ENCODE results near the gene CPSF7.

CPSF7 gene

DNA sequence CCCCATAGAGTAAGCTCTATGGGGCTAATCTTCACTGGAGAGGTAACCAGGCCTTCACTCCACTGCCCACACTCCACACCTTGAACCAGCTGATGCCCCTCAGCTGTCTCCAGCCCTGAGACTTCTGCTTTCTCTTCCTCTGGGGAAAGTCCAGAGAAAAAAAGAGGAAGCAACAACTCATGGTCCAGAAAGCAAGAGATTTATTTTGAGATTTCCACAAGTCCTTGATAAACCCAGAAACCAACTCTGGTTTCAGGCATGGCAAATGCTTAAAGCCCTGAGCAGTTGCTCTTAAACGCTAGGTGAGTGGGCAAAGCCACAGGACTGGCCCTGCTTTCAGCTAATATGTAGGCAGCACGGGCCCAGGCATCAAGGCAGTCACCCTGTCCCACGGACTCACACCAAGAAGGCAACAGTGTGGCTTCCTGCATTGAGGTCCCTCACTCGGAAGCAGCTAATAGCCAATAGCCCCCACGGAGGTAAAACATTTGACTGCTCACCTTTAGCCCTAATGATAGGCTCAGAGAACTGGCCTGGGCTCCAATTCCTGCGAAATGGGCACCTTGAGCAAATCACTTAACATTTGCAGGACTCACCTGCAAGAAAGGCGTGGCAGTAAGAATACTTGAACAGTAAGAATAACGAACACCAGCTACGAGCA, 72.4 kb downstream of the CPSF7 start:
- Histone ChIP-seq H3K27me3 (ENCODE audit: insufficient read depth, poor library complexity, severe bottlenecking) (no peaks in the 10 kb centered on the region), H3K27ac (replicated peaks) (no peak overlapping the region), H3K4me3 (replicated peaks; ENCODE audit: insufficient read depth, low read length) (no peak overlapping the region)
- TF ChIP-seq, protein P1, sequence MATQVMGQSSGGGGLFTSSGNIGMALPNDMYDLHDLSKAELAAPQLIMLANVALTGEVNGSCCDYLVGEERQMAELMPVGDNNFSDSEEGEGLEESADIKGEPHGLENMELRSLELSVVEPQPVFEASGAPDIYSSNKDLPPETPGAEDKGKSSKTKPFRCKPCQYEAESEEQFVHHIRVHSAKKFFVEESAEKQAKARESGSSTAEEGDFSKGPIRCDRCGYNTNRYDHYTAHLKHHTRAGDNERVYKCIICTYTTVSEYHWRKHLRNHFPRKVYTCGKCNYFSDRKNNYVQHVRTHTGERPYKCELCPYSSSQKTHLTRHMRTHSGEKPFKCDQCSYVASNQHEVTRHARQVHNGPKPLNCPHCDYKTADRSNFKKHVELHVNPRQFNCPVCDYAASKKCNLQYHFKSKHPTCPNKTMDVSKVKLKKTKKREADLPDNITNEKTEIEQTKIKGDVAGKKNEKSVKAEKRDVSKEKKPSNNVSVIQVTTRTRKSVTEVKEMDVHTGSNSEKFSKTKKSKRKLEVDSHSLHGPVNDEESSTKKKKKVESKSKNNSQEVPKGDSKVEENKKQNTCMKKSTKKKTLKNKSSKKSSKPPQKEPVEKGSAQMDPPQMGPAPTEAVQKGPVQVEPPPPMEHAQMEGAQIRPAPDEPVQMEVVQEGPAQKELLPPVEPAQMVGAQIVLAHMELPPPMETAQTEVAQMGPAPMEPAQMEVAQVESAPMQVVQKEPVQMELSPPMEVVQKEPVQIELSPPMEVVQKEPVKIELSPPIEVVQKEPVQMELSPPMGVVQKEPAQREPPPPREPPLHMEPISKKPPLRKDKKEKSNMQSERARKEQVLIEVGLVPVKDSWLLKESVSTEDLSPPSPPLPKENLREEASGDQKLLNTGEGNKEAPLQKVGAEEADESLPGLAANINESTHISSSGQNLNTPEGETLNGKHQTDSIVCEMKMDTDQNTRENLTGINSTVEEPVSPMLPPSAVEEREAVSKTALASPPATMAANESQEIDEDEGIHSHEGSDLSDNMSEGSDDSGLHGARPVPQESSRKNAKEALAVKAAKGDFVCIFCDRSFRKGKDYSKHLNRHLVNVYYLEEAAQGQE (IDR thresholded peaks at IDR 0.05; ENCODE audit: insufficient replicate concordance, low read depth), result no peak
- TF ChIP-seq, protein P2, sequence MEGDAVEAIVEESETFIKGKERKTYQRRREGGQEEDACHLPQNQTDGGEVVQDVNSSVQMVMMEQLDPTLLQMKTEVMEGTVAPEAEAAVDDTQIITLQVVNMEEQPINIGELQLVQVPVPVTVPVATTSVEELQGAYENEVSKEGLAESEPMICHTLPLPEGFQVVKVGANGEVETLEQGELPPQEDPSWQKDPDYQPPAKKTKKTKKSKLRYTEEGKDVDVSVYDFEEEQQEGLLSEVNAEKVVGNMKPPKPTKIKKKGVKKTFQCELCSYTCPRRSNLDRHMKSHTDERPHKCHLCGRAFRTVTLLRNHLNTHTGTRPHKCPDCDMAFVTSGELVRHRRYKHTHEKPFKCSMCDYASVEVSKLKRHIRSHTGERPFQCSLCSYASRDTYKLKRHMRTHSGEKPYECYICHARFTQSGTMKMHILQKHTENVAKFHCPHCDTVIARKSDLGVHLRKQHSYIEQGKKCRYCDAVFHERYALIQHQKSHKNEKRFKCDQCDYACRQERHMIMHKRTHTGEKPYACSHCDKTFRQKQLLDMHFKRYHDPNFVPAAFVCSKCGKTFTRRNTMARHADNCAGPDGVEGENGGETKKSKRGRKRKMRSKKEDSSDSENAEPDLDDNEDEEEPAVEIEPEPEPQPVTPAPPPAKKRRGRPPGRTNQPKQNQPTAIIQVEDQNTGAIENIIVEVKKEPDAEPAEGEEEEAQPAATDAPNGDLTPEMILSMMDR (IDR thresholded peaks at IDR 0.05; ENCODE audit: insufficient read depth, low read length), result no peak
- peak; percentile 97 for TF ChIP-seq SPI1 (IDR thresholded peaks at IDR 0.05; ENCODE audit: borderline replicate concordance, low read depth)
- TF ChIP-seq POLR2AphosphoS5 (IDR thresholded peaks at IDR 0.05; ENCODE audit: low read depth), result peak; percentile 55; the same call in 1 of the 2 replicates
- peak in 1 of 2 experiments; percentile 79 for DNase-seq (ENCODE audit: low read depth in 1 of 2, low spot score in 1 of 2)

DNA sequence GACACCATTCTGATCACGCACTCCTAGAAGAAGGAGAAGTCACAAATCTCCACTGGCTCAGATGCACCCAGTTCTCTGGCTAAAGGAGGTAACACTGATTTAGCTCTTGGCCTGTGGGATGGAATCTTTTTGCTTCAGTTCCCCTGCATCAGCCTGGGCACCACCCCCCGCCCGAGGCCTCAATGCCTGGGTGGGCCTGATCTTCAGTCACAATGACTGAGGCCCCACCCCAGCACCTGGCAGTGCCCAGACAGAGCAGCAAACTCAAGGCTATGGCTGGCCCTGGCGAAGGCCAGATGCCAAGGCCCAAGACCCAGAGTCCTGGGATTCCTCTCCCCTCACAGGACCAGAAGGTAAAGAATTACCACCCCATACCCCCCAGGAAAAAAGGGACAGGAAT, 73.1 kb downstream of the CPSF7 start:
- Histone ChIP-seq H3K27me3 (ENCODE audit: insufficient read depth, poor library complexity, severe bottlenecking) (no peaks in the 10 kb centered on the region), H3K4me3 (replicated peaks; ENCODE audit: insufficient read depth, low read length) (no peak overlapping the region), H3K27ac (replicated peaks) (no peak overlapping the region; the same call in 1 of the 2 replicates)
- TF ChIP-seq, protein P1 (IDR thresholded peaks at IDR 0.05; ENCODE audit: insufficient replicate concordance, low read depth), result no peak
- TF ChIP-seq POLR2AphosphoS5 (IDR thresholded peaks at IDR 0.05; ENCODE audit: low read depth) (no peak), GABPA (IDR thresholded peaks at IDR 0.05; ENCODE audit: low read depth) (no peak), SPI1 (IDR thresholded peaks at IDR 0.05; ENCODE audit: borderline replicate concordance, low read depth) (no peak)
- TF ChIP-seq, protein P2 (IDR thresholded peaks at IDR 0.05; ENCODE audit: insufficient read depth, low read length), result no peak
- no peak for DNase-seq (ENCODE audit: low read depth in 1 of 2, low spot score in 1 of 2)

DNA sequence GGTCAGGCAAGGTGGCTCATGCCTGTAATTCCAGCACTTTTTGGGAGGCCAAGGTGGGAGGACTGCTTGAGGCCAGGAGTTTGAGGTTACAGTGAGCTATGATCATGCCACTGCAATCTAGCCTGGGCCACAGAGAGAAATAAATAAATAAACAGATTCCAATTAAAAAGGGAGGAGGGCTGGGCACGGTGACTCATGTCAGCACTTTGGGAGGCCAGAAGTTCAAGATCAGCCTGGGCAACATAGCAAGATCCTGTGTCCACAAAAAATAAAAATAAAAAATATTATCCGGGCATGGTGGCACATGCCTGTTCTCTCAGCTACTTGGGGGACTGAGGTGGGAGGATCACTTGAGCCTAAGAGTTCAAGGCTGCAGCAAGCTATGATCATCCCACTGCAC, 75.6 kb downstream of the CPSF7 start:
- no peak for DNase-seq (ENCODE audit: low read depth in 1 of 2, low spot score in 1 of 2)
- TF ChIP-seq, protein P1 (IDR thresholded peaks at IDR 0.05; ENCODE audit: insufficient replicate concordance, low read depth), result no peak
- TF ChIP-seq GABPA (IDR thresholded peaks at IDR 0.05; ENCODE audit: low read depth), result no peak
- TF ChIP-seq, protein P2 (IDR thresholded peaks at IDR 0.05; ENCODE audit: insufficient read depth, low read length), result no peak
- no peak for TF ChIP-seq POLR2AphosphoS5 (IDR thresholded peaks at IDR 0.05; ENCODE audit: low read depth)
- no peak for TF ChIP-seq SPI1 (IDR thresholded peaks at IDR 0.05; ENCODE audit: borderline replicate concordance, low read depth)
- Histone ChIP-seq H3K27ac (replicated peaks) (peak overlapping the region; percentile 67), H3K4me3 (replicated peaks; ENCODE audit: insufficient read depth, low read length) (no peak overlapping the region), H3K27me3 (ENCODE audit: insufficient read depth, poor library complexity, severe bottlenecking) (no peaks in the 10 kb centered on the region)

Data from HL-60 (cell line).